Tibial artery (tissue), 4 donors: ENCODE data around the gene LRRC8D.

Source experiments
- DNase-seq, 2 donors: peaks; one replicate each; pipeline ENCODE4 v3.0.0-alpha.2; 2019
- H3K27ac ChIP-seq, 2 donors: fragments of 200-600 bp; sonication (generic) in 1 of 2; 1 replicate in 1 of 2; 2 replicates in 1 of 2; pipeline ENCODE4 v1.5.1; 2018 to 2019; ENCODE audit warnings: mild to moderate bottlenecking in 1 of 2
- H3K27me3 ChIP-seq, 2 donors: fragments of 200-600 bp; sonication (generic) in 1 of 2; one replicate each; pipeline versions ENCODE4 v1.5.1 to v1.6.0; 2016 to 2019
- H3K36me3 ChIP-seq, 3 donors: fragments of 200-600 bp; sonication (generic) in 2 of 3; one replicate each; pipeline ENCODE4 v1.5.1; 2016 to 2019; ENCODE audit warnings: mild to moderate bottlenecking in 2 of 3
- H3K4me1 ChIP-seq, 4 donors: fragments of 200-600 bp; sonication (generic) in 2 of 4; 1 replicate in 3 of 4; 2 replicates in 1 of 4; pipeline ENCODE4 v1.5.1; 2016 to 2019
- H3K4me3 ChIP-seq, 2 donors: fragments of 200-600 bp; sonication (generic) in 1 of 2; 1 replicate in 1 of 2; 2 replicates in 1 of 2; pipeline ENCODE4 v1.5.1; 2018 to 2019; ENCODE audit warnings: mild to moderate bottlenecking in 2 of 2
- H3K9me3 ChIP-seq, 3 donors: fragments of 200-600 bp; sonication (generic) in 1 of 3; one replicate each; pipeline ENCODE4 v1.5.1; 2016 to 2019
- CTCF ChIP-seq, 2 experiments: fragments of 200-600 bp in 1 of 2; fragments of 450-650 bp in 1 of 2; IDR thresholded peaks; one replicate each; pipeline ENCODE4 v1.5.1; 2017 to 2019; ENCODE audit warnings: antibody characterized with exemption in 2 of 2, mild to moderate bottlenecking in 1 of 2, moderate library complexity in 1 of 2
- intact Hi-C: fragments of 100-400 bp; cut with DNase I; formaldehyde crosslinking; loops from one replicate; pipeline ENCODE4 v1.15.0; 2023; ENCODE audit warnings: low total_unique reads

The LRRC8D gene

DNA sequence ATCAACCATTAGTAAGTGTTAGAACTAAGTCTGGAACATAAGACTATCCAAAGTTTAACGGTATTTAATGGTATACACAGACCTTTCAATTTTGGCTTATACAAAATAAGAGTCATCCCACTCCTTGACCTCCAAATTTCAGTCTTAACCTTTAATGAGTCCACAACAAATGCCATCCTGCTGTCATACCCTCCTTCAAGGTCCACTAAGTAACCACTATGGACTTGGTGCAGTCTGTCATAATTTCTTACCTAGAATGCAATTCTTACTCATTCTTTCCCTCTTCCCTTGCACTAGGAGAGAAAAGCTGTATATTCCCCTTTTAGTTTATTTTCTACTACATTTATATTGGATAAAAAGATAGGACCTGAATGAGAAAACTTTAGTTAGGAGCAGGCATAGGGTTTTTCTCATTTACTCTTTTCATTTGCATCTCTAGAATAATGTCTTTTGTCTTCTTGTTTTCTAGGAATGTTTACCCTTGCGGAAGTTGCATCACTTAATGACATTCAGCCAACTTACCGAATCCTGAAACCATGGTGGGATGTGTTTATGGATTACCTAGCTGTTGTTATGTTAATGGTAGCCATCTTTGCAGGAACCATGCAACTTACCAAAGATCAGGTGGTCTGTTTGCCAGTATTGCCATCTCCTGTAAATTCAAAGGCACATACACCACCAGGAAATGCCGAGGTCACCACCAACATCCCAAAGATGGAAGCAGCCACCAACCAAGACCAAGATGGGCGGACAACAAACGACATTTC is 111.9 kb downstream of the LRRC8D start:
- Histone ChIP-seq H3K4me3 (no peak overlapping the region), H3K9me3 (no peaks in the 10 kb centered on the region)
- intact Hi-C loops, result no loop called here

DNA sequence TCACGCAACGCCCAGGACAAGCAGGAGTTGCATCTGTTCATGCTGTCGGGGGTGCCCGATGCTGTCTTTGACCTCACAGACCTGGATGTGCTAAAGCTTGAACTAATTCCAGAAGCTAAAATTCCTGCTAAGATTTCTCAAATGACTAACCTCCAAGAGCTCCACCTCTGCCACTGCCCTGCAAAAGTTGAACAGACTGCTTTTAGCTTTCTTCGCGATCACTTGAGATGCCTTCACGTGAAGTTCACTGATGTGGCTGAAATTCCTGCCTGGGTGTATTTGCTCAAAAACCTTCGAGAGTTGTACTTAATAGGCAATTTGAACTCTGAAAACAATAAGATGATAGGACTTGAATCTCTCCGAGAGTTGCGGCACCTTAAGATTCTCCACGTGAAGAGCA is 113.6 kb downstream of the LRRC8D start:
- DNase-seq, result no peak
- Histone ChIP-seq H3K27me3 (no peaks in the 10 kb centered on the region), H3K9me3 (no peaks in the 10 kb centered on the region), H3K4me1 (no peaks in the 10 kb centered on the region), H3K36me3 (peaks cover 12 to 15% (median 14%) of the 10 kb centered on the region in 3 donors), H3K4me3 (no peak overlapping the region), H3K27ac (no peak overlapping the region)
- intact Hi-C loops, result no loop called here
- TF ChIP-seq CTCF (IDR thresholded peaks at IDR 0.05), result no peak

More for the DNA sequence above, 111.9 kb downstream of the LRRC8D start:
- Histone ChIP-seq H3K27ac (no peak overlapping the region), H3K36me3 (peaks cover 12 to 15% (median 14%) of the 10 kb centered on the region in 3 donors), H3K27me3 (no peaks in the 10 kb centered on the region), H3K4me1 (no peaks in the 10 kb centered on the region)
- no peak for DNase-seq
- no peak for TF ChIP-seq CTCF (IDR thresholded peaks at IDR 0.05)

GRCh38 chr1:89935235-89935634 is 114.4 kb downstream of the LRRC8D start:
- Histone ChIP-seq H3K4me1 (no peaks in the 10 kb centered on the region), H3K4me3 (no peak overlapping the region), H3K27me3 (no peaks in the 10 kb centered on the region), H3K36me3 (peaks cover 12 to 15% (median 14%) of the 10 kb centered on the region in 3 donors), H3K9me3 (no peaks in the 10 kb centered on the region), H3K27ac (no peak overlapping the region)
- no peak for TF ChIP-seq CTCF (IDR thresholded peaks at IDR 0.05)
- DNase-seq, result no peak
- intact Hi-C loops, result no loop called here

DNA sequence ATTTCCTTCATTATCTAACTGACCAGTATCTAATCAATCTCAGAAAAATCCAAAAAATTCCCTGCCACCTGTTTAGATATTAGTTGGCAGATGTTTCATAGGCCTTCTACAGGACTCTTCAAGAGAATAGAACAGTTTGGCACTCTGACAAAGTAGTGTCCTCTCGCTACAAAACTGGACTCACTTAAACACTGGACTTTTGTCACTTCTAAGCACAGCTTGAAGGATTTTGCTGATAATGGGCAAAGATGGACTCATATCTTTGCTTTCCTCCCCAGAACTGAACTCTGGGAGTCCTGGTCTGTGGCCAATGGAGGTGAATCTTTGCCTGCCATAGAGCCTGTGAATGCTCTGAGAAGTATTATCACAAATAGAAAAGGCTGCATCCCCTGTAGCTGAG is 115.9 kb downstream of the LRRC8D start:
- no peak overlapping the region for H3K27ac ChIP-seq
- intact Hi-C loops, result no loop called here
- no peak for TF ChIP-seq CTCF (IDR thresholded peaks at IDR 0.05)
- H3K4me3 ChIP-seq, result no peak overlapping the region
- peaks cover 12 to 15% (median 14%) of the 10 kb centered on the region in 3 donors for H3K36me3 ChIP-seq
- H3K9me3 ChIP-seq, result no peaks in the 10 kb centered on the region
- H3K4me1 ChIP-seq, result no peaks in the 10 kb centered on the region
- no peak for DNase-seq
- no peaks in the 10 kb centered on the region for H3K27me3 ChIP-seq

DNA sequence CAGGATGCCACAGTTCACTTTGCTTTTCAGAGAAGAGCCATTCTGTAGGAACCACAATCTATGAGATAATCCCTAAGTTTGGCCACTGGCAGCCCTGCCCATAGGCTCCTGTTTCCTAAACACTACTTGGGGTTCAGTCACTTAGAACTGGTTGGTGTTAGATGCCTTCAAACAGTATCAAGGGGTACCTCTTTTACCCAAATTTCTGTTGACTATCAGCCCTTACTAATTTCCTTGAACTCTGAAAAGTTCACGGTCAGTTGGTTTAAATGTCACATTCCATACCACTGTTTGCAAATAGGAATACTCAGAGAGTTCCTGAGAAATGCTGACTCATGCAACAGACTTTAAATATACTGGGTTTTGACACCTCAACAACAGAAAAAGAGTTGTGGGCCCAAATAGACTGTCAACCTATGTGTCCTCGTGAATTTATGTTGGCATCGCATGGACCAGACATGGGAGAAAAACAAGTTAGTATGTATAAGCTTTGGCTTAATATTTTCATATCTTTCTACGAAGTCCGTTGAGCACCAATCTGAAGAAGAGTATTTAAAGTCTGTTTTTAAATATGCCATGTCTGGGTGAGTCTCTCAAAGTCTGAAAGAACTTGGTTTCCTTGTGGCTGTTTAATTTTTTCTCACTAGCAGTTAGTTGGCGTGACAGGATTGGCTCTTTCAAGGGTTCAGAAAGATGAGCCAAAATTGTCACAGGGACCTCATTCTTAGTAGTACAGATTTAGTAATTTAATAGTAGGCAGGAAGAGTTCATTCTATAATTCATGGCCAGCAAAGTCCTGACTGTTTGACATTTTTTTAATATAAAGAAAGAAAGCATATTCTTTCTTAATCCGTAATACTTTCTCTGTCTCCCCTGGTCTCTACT is 117.6 kb downstream of the LRRC8D start:
- no peaks in the 10 kb centered on the region for H3K4me1 ChIP-seq
- H3K4me3 ChIP-seq, result no peak overlapping the region
- DNase-seq, result no peak
- no peak overlapping the region for H3K27ac ChIP-seq
- no peaks in the 10 kb centered on the region for H3K9me3 ChIP-seq
- peaks cover 4 to 7% (median 5%) of the 10 kb centered on the region in 3 donors for H3K36me3 ChIP-seq
- TF ChIP-seq CTCF (IDR thresholded peaks at IDR 0.05), result no peak
- no peaks in the 10 kb centered on the region for H3K27me3 ChIP-seq
- intact Hi-C loops, result no loop called here
